ENCODE data around the gene ANGPTL8. TPM values are rescaled to one million over a fixed set of nuclear protein-coding genes. Genes with fewer than 3 reads are reported as not detected.
A peak's percentile ranks its signal among the peaks of the same experiment; 100 is the strongest.

ANGPTL8 gene
- total and polyA plus RNA-seq, 2 experiments from 2014 or later = 1.7 TPM; not detected in 1

DNA sequence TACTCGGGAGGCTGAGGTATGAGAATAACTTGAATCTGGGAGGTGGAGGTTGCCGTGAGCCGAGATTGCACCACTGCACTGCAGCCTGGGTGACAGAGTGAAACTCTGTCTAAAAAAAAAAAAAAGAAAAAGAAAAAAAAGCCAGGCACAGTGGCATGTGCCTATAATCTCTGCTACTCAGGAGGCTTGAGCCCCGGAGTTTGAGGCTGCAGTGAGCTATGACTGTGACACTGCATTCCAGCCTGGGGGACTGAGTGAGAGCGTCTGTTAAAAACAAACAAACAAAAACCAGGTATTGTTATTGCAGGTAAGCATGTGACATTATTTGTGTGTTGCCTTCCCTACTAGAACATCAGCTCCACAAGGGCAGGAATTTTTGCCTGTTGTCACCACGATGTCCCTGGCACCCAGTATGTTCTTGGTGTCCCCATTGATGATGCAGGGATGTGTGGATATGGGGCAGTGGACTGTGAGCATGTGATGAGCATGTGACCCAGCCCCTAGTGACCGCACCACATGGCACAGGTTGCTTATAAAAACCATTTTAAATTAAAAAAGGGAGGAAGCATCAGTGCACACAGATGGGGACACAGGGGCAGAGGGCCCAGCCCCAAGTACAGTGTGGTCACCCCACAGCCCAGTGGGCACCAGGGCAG lies 40.5 kb upstream of the ANGPTL8 start:
- Histone ChIP-seq H3K79me2 (ENCODE audit: insufficient read depth) (peaks cover 34% of the 10 kb centered on the region), H3K9me3 (ENCODE audit: low read depth) (no peaks in the 10 kb centered on the region), H3K36me3 (ENCODE audit: low read depth) (no peaks in the 10 kb centered on the region), H3K4me2 (ENCODE audit: unreplicated experiment) (no peak overlapping the region), H3F3A (ENCODE audit: insufficient read depth) (peaks cover 5% of the 10 kb centered on the region; the same call in 1 of the 2 replicates), H3K9ac (no peak overlapping the region), H4K20me1 (ENCODE audit: insufficient read depth) (no peaks in the 10 kb centered on the region), H3K4me1 (ENCODE audit: insufficient read depth) (peaks cover 14% of the 10 kb centered on the region), H3K27me3 (replicated peaks; ENCODE audit: insufficient read depth) (no peaks in the 10 kb centered on the region), H3K27ac (peak overlapping the region; percentile 40; the same call in 1 of the 2 replicates), H2AFZ (no peak overlapping the region), H3K9me2 (ENCODE audit: insufficient read depth) (no peaks in the 10 kb centered on the region), H3K4me3 (no peak overlapping the region)
- no peak for DNase-seq
- 63 to 65% methylated on average over 7 of the region's 7 CpGs for WGBS, 2 experiments (ENCODE audit: low coverage in 1 of 2, low lambda C conversion rate in 2 of 2, missing lambda C conversion rate in 2 of 2)
- in situ Hi-C loops (cut with MboI) = no loop called here
- TF ChIP-seq EZH2phosphoT487 (IDR thresholded peaks at IDR 0.05; ENCODE audit: insufficient read depth, low read depth) (no peak), EZH2 (IDR thresholded peaks at IDR 0.05; ENCODE audit: insufficient read depth, poor library complexity, severe bottlenecking) (no peak)

DNA sequence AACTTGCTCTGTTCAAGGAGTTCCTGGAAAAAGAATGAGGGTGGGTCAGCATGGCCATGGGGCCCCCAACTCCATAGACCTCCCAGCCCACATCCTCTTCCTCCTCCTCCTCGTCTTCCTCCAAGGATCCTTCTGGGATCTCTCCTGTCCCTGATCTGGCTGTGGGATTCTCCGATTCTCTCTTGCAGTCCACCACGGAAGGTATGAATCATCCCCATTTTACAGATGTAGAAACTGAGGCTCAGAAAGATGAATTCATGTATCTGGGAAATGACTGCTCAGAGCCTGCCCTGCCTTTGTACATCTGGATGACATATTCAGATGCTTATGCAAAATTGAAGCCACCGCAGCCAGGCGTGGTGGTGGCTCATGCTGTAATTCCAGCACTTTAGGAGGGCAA lies 39.9 kb upstream of the ANGPTL8 start:
- 63 to 68% methylated on average over 5 of the region's 5 CpGs for WGBS, 2 experiments (ENCODE audit: low coverage in 1 of 2, low lambda C conversion rate in 2 of 2, missing lambda C conversion rate in 2 of 2)
- Histone ChIP-seq H3K9me3 (ENCODE audit: low read depth) (no peaks in the 10 kb centered on the region), H3K9ac (no peak overlapping the region), H3K4me1 (ENCODE audit: insufficient read depth) (peaks cover 14% of the 10 kb centered on the region), H4K20me1 (ENCODE audit: insufficient read depth) (no peaks in the 10 kb centered on the region), H3F3A (ENCODE audit: insufficient read depth) (peaks cover 9% of the 10 kb centered on the region), H3K4me2 (ENCODE audit: unreplicated experiment) (no peak overlapping the region), H3K27ac (no peak overlapping the region), H3K27me3 (replicated peaks; ENCODE audit: insufficient read depth) (no peaks in the 10 kb centered on the region), H3K9me2 (ENCODE audit: insufficient read depth) (no peaks in the 10 kb centered on the region), H2AFZ (no peak overlapping the region), H3K79me2 (ENCODE audit: insufficient read depth) (peaks cover 28% of the 10 kb centered on the region), H3K36me3 (ENCODE audit: low read depth) (no peaks in the 10 kb centered on the region), H3K4me3 (no peak overlapping the region)
- in situ Hi-C loops (cut with MboI) = no loop called here
- TF ChIP-seq EZH2 (IDR thresholded peaks at IDR 0.05; ENCODE audit: insufficient read depth, poor library complexity, severe bottlenecking) (no peak), EZH2phosphoT487 (IDR thresholded peaks at IDR 0.05; ENCODE audit: insufficient read depth, low read depth) (no peak)
- no peak for DNase-seq

DNA sequence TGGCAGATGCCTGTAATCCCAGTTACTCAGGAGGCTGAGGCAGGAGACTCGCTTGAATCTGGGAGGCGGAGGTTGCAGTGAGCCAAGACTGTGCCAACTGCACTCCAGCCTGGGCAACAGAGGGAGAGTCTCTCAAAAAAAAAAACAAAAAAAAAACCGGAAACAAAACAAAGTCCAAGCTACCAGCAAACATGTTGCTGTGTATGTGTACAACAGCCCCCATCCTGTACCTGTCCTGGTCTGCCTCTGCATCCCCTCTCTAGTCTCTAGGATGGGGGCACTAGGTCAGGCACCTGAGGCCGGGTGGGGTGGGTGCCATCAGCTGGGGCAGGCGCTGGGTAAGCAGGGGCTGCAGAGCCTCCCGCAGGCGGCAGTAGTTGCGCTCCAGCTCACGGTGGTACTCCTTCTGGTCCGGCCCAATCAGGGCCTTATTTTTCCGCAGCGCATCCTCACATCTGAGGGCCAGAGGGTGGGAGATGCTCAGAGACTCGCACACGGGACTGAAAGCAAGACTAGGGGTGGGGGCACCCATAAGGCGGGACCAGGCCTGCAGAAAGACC lies 39.3 kb upstream of the ANGPTL8 start:
- Histone ChIP-seq H2AFZ (no peak overlapping the region), H3K36me3 (ENCODE audit: low read depth) (no peaks in the 10 kb centered on the region), H3K9me3 (ENCODE audit: low read depth) (no peaks in the 10 kb centered on the region), H3F3A (ENCODE audit: insufficient read depth) (peaks cover 15% of the 10 kb centered on the region), H3K79me2 (ENCODE audit: insufficient read depth) (peaks cover 22% of the 10 kb centered on the region), H3K9ac (no peak overlapping the region), H3K9me2 (ENCODE audit: insufficient read depth) (no peaks in the 10 kb centered on the region), H3K27ac (no peak overlapping the region), H3K4me2 (ENCODE audit: unreplicated experiment) (no peak overlapping the region), H3K27me3 (replicated peaks; ENCODE audit: insufficient read depth) (no peaks in the 10 kb centered on the region), H4K20me1 (ENCODE audit: insufficient read depth) (no peaks in the 10 kb centered on the region), H3K4me1 (ENCODE audit: insufficient read depth) (peaks cover 14% of the 10 kb centered on the region), H3K4me3 (no peak overlapping the region)
- DNase-seq = no peak
- in situ Hi-C loops (cut with MboI) = loop anchor here (10.0 kb wide), 1 partner anchor 165 kb away; no protein-coding TSS in a partner anchor
- TF ChIP-seq EZH2 (IDR thresholded peaks at IDR 0.05; ENCODE audit: insufficient read depth, poor library complexity, severe bottlenecking) (no peak), EZH2phosphoT487 (IDR thresholded peaks at IDR 0.05; ENCODE audit: insufficient read depth, low read depth) (no peak)
- WGBS, 2 experiments (ENCODE audit: low coverage in 1 of 2, low lambda C conversion rate in 2 of 2, missing lambda C conversion rate in 2 of 2) = 92 to 95% methylated on average over 15 of the region's 15 CpGs

DNA sequence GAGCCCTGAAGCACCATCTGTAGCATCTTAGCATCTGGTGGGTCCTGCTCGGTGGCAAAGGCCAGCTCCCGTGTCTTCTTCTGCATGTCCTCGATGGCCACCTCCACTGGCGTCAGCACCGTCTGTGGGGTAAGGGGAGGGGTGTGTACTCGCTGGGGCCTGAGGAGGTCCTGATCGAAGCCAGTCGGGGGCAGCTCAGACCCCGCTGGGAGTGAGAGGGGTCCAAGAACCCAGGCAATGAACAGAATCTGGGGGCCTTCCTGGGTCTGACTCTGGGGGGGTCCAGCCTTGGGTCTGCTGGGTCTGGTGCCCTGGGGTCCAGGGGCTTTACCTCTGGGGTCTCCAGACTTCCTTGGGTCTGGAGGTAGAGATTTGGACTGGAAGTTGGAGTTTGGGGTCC lies 38.5 kb upstream of the ANGPTL8 start:
- TF ChIP-seq EZH2phosphoT487 (IDR thresholded peaks at IDR 0.05; ENCODE audit: insufficient read depth, low read depth) = no peak
- TF ChIP-seq EZH2 (IDR thresholded peaks at IDR 0.05; ENCODE audit: insufficient read depth, poor library complexity, severe bottlenecking) = no peak
- no peak for DNase-seq
- in situ Hi-C loops (cut with MboI) = loop anchor here (10.0 kb wide), 1 partner anchor 166 kb away; no protein-coding TSS in a partner anchor

More for the DNA sequence above, 38.5 kb upstream of the ANGPTL8 start:
- Histone ChIP-seq H3K27me3 (replicated peaks; ENCODE audit: insufficient read depth) (no peaks in the 10 kb centered on the region), H3K9ac (no peak overlapping the region), H2AFZ (no peak overlapping the region), H3K36me3 (ENCODE audit: low read depth) (no peaks in the 10 kb centered on the region), H3K79me2 (ENCODE audit: insufficient read depth) (peaks cover 14% of the 10 kb centered on the region), H3K27ac (no peak overlapping the region), H3K4me3 (no peak overlapping the region), H3K4me2 (ENCODE audit: unreplicated experiment) (no peak overlapping the region), H4K20me1 (ENCODE audit: insufficient read depth) (no peaks in the 10 kb centered on the region), H3F3A (ENCODE audit: insufficient read depth) (peaks cover 16% of the 10 kb centered on the region), H3K4me1 (ENCODE audit: insufficient read depth) (peaks cover 8% of the 10 kb centered on the region), H3K9me3 (ENCODE audit: low read depth) (no peaks in the 10 kb centered on the region), H3K9me2 (ENCODE audit: insufficient read depth) (no peaks in the 10 kb centered on the region)
- 91 to 96% methylated on average over 9 of the region's 9 CpGs for WGBS, 2 experiments (ENCODE audit: low coverage in 1 of 2, low lambda C conversion rate in 2 of 2, missing lambda C conversion rate in 2 of 2)
